DND-41 (cell line): ENCODE measurements around the gene RBMS3.

Source experiments
- ATAC-seq: fragments of 200-7000 bp; cut with Tn5 transposase; 3 replicates; pipeline ENCODE4 v1.9.1; 2021; ENCODE audit warnings: low read depth; ENCODE audit not compliant: insufficient read depth
- DNase-seq: peaks from one replicate; pipeline ENCODE4 v3.0.0-alpha.2; 2020
- H2AFZ ChIP-seq: 2 replicates; pipeline ENCODE4 v1.6.0; 2012; ENCODE audit warnings: low read depth, low read length
- H3K27ac ChIP-seq: 2 replicates; pipeline ENCODE4 v1.5.1; 2012; ENCODE audit warnings: low read length, inconsistent platforms
- H3K27me3 ChIP-seq: fragments of 200-600 bp; sonication (generic); 2 replicates; pipeline ENCODE4 v1.6.0; 2012; ENCODE audit warnings: low read length, mild to moderate bottlenecking, inconsistent platforms; ENCODE audit not compliant: insufficient read depth, poor library complexity
- H3K36me3 ChIP-seq: 2 replicates; pipeline ENCODE4 v1.5.1; 2012; ENCODE audit warnings: low read length, inconsistent platforms; ENCODE audit not compliant: insufficient read depth
- H3K4me1 ChIP-seq: 2 replicates; pipeline ENCODE4 v1.5.1; 2012; ENCODE audit warnings: mild to moderate bottlenecking, low read length; ENCODE audit not compliant: insufficient read depth
- H3K4me2 ChIP-seq: 2 replicates; pipeline ENCODE4 v1.6.0; 2012; ENCODE audit warnings: mild to moderate bottlenecking, moderate library complexity, low read length, inconsistent platforms; ENCODE audit not compliant: insufficient read depth
- H3K4me3 ChIP-seq, 2 experiments: fragments of 200-600 bp in 1 of 2; shearing (Covaris generic) in 1 of 2; 2 replicates each; pipeline ENCODE4 v1.5.1; 2012 to 2016; ENCODE audit warnings: inconsistent platforms in 2 of 2, low read length in 2 of 2, mild to moderate bottlenecking in 2 of 2, low read depth in 1 of 2, moderate library complexity in 1 of 2
- H3K79me2 ChIP-seq: 2 replicates; pipeline ENCODE4 v1.6.0; 2012; ENCODE audit warnings: low read length, inconsistent platforms; ENCODE audit not compliant: insufficient read depth
- H3K9ac ChIP-seq: 2 replicates; pipeline ENCODE4 v1.6.0; 2012; ENCODE audit warnings: low read depth, mild to moderate bottlenecking, inconsistent platforms, low read length, moderate library complexity
- H3K9me3 ChIP-seq: 2 replicates; pipeline ENCODE4 v1.5.1; 2012; ENCODE audit warnings: low read length, moderate library complexity, mild to moderate bottlenecking, inconsistent platforms; ENCODE audit not compliant: insufficient read depth, severe bottlenecking
- H4K20me1 ChIP-seq: 2 replicates; pipeline ENCODE4 v1.6.0; 2012; ENCODE audit warnings: low read length; ENCODE audit not compliant: insufficient read depth
- EZH2 ChIP-seq: IDR thresholded peaks from 3 replicates; pipeline ENCODE4 v1.6.1; 2012; ENCODE audit warnings: borderline replicate concordance, low read depth, mild to moderate bottlenecking, moderate library complexity, low read length, inconsistent platforms; ENCODE audit not compliant: severe bottlenecking
- TF ChIP-seq, protein P1 (sequence below): IDR thresholded peaks from 2 replicates; pipeline ENCODE4 v1.5.1; 2012; ENCODE audit warnings: borderline replicate concordance, low read length, moderate library complexity, mild to moderate bottlenecking; ENCODE audit not compliant: poor library complexity, severe bottlenecking; ENCODE audit errors: extremely low read depth

RBMS3 gene

DNA sequence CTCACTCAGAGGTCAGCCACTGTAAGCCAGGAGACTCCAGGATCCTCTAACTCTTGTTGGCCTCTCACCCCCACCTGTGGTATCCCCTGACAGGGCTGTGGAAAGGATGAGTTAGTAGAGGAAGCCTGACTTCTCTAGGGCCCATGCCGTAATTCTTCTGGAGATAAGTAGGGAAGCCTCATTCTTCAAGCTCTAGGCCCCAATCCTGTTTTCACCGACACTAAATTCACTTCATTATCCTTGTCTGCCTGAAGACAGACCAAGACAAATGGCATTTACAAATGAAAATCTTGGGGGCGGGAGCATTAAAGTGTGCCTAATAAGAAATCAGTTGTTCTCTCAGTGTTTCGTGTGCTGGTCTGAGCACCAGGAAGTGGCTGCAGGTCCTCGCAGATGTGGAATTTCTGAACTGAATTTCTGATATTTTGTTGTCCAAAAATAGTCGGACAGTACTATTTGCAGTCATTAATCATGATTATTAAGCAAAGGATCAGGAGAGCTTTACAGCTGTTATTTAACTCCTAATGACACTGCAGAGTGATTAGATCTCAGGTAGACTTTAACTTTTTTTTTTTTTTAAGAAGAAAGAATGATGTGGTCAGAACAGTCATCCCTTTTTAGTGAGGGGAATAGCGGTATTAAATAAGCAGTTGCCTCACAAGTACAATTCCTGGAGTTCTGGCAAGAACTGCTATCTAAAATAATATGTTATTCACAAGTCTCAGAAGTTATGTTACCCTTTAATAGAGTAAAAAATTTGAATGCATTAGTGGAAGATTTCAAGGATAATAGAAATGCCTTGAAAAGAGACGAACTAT, 58.4 kb downstream of the RBMS3 start:
- H3K4me3 ChIP-seq, result no peak overlapping the region
- H3K27ac ChIP-seq, result no peak overlapping the region
- no peaks in the 10 kb centered on the region for H4K20me1 ChIP-seq
- H2AFZ ChIP-seq, result no peak overlapping the region
- no peaks in the 10 kb centered on the region for H3K27me3 ChIP-seq
- no peak overlapping the region for H3K9ac ChIP-seq
- no peak overlapping the region for H3K4me2 ChIP-seq
- H3K79me2 ChIP-seq, result no peaks in the 10 kb centered on the region
- H3K4me1 ChIP-seq, result no peaks in the 10 kb centered on the region
- DNase-seq (no peak), ATAC-seq (no peak)
- no peak for TF ChIP-seq EZH2
- TF ChIP-seq, protein P1, sequence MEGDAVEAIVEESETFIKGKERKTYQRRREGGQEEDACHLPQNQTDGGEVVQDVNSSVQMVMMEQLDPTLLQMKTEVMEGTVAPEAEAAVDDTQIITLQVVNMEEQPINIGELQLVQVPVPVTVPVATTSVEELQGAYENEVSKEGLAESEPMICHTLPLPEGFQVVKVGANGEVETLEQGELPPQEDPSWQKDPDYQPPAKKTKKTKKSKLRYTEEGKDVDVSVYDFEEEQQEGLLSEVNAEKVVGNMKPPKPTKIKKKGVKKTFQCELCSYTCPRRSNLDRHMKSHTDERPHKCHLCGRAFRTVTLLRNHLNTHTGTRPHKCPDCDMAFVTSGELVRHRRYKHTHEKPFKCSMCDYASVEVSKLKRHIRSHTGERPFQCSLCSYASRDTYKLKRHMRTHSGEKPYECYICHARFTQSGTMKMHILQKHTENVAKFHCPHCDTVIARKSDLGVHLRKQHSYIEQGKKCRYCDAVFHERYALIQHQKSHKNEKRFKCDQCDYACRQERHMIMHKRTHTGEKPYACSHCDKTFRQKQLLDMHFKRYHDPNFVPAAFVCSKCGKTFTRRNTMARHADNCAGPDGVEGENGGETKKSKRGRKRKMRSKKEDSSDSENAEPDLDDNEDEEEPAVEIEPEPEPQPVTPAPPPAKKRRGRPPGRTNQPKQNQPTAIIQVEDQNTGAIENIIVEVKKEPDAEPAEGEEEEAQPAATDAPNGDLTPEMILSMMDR, result no peak
- no peaks in the 10 kb centered on the region for H3K36me3 ChIP-seq
- H3K9me3 ChIP-seq, result no peaks in the 10 kb centered on the region

DNA sequence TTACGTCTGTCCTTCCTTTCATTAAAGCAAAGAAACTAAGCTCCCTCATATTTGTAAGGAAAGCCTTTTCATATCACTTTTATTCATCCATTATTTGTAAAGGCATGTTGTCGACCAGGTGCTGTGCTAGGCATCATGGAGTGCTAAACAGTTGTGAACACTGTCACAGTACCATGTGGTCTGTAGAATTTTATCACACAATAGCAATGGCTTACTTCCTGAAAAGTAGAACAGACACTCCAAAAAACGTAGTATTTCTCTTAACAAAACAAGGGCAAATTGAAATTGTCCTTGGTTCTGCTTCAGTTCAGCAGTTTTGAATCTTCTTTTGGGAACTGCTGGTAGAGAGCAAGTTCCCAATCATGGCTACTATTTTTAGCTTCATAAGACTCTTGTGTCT, 63.3 kb downstream of the RBMS3 start:
- TF ChIP-seq, protein P1, result no peak
- DNase-seq (no peak), ATAC-seq (no peak)
- no peaks in the 10 kb centered on the region for H4K20me1 ChIP-seq
- no peaks in the 10 kb centered on the region for H3K79me2 ChIP-seq
- no peak overlapping the region for H3K9ac ChIP-seq
- H3K36me3 ChIP-seq, result no peaks in the 10 kb centered on the region
- H2AFZ ChIP-seq, result no peak overlapping the region
- H3K27ac ChIP-seq, result no peak overlapping the region
- H3K4me2 ChIP-seq, result no peak overlapping the region
- no peak overlapping the region for H3K4me3 ChIP-seq
- H3K9me3 ChIP-seq, result no peaks in the 10 kb centered on the region
- no peaks in the 10 kb centered on the region for H3K4me1 ChIP-seq
- no peaks in the 10 kb centered on the region for H3K27me3 ChIP-seq

DNA sequence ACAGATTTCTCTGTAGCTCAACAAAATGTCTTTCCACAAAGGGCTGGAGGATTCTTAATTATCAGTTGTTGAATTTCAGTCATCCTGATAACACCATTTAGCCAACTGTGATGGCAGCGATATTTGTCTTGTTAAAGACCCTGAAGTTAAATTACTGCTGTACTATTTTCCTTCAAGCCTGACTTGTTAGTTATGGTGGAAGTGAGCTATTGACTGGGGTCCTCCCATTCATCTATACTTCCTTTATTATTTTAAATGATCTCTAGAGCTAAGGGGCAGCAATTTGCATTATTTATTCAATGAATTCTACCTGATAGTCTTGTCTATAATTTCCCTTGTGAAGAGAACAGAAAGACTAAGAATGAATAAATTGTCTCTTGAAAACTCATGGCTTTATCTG, 64.1 kb downstream of the RBMS3 start:
- ATAC-seq (no peak), DNase-seq (no peak)
- Histone ChIP-seq H3K9ac (no peak overlapping the region), H3K36me3 (no peaks in the 10 kb centered on the region), H4K20me1 (no peaks in the 10 kb centered on the region), H3K27ac (no peak overlapping the region), H3K79me2 (no peaks in the 10 kb centered on the region), H3K27me3 (no peaks in the 10 kb centered on the region), H3K4me1 (no peaks in the 10 kb centered on the region), H2AFZ (no peak overlapping the region), H3K4me2 (no peak overlapping the region), H3K9me3 (no peaks in the 10 kb centered on the region), H3K4me3 (no peak overlapping the region)
- TF ChIP-seq, protein P1, result no peak
- TF ChIP-seq EZH2, result no peak
